ENCODE measurements around the gene ARHGEF2. TPM values are rescaled to one million over a fixed set of nuclear protein-coding genes. Genes with fewer than 3 reads are reported as not detected.

Gene ARHGEF2
- total and polyA plus RNA-seq, 9 of the 15 experiments (the other 6 are each of a cell fraction or from before 2014, with no cell fraction given) = 7.1 to 162 (median 62.2) TPM

DNA sequence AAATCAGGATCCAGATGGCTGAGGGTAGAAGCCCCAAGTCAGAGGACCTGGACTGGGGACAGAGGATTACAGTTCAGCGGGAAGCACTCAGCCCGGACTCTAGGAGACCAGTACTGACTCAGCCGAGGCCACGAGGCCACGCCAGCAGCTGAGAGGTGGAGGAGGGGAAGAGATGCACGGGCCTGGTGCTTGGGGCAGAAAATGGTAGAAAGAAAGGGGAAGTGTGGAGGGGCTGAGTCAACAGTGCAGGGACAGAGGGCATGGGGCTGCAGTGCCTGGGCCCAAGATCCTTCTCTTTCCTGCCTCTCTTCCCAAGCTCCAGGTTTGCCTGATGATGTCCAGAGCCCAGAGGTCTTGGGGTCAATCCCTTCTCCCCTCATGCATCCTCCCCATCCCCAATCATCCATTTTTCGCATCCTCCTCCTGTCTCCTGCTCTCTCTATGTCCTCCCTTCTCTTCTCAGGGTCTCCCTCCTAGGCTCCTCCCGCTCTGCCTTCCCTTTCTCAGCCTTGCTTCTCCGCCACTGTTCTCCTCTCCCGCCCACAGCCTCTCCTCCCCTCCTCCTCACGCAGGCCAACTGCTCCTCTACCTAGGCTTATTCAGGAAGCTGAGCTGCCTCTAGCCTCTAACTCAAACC, 7.7 kb downstream of the ARHGEF2 start (continued):
- TF ChIP-seq, protein P1, sequence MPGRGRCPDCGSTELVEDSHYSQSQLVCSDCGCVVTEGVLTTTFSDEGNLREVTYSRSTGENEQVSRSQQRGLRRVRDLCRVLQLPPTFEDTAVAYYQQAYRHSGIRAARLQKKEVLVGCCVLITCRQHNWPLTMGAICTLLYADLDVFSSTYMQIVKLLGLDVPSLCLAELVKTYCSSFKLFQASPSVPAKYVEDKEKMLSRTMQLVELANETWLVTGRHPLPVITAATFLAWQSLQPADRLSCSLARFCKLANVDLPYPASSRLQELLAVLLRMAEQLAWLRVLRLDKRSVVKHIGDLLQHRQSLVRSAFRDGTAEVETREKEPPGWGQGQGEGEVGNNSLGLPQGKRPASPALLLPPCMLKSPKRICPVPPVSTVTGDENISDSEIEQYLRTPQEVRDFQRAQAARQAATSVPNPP (IDR thresholded peaks at IDR 0.05; ENCODE audit: borderline replicate concordance, insufficient read depth, insufficient read length) = no peak
- TF ChIP-seq ZNF311 (CRISPR knock-in tag; IDR thresholded peaks at IDR 0.05) = no peak
- no peak for TF ChIP-seq CBFB (CRISPR knock-in tag; IDR thresholded peaks at IDR 0.05)
- no peak for TF ChIP-seq STAT5A (IDR thresholded peaks at IDR 0.05; ENCODE audit: borderline replicate concordance, low read length)
- no peak for TF ChIP-seq MCM5 (IDR thresholded peaks at IDR 0.05; ENCODE audit: low read depth)
- TF ChIP-seq, protein P2, sequence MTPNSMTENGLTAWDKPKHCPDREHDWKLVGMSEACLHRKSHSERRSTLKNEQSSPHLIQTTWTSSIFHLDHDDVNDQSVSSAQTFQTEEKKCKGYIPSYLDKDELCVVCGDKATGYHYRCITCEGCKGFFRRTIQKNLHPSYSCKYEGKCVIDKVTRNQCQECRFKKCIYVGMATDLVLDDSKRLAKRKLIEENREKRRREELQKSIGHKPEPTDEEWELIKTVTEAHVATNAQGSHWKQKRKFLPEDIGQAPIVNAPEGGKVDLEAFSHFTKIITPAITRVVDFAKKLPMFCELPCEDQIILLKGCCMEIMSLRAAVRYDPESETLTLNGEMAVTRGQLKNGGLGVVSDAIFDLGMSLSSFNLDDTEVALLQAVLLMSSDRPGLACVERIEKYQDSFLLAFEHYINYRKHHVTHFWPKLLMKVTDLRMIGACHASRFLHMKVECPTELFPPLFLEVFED (CRISPR knock-in tag; conservative IDR thresholded peaks at IDR 0.05) = peak; percentile 25; the same call in 1 of the 2 replicates
- 0 out of 4 replicates have a peak, but pooled peaks of 1 of the 2 experiments have one; percentile 21 for TF ChIP-seq TRIM24 (IDR thresholded peaks at IDR 0.05)
- TF ChIP-seq, protein P3, sequence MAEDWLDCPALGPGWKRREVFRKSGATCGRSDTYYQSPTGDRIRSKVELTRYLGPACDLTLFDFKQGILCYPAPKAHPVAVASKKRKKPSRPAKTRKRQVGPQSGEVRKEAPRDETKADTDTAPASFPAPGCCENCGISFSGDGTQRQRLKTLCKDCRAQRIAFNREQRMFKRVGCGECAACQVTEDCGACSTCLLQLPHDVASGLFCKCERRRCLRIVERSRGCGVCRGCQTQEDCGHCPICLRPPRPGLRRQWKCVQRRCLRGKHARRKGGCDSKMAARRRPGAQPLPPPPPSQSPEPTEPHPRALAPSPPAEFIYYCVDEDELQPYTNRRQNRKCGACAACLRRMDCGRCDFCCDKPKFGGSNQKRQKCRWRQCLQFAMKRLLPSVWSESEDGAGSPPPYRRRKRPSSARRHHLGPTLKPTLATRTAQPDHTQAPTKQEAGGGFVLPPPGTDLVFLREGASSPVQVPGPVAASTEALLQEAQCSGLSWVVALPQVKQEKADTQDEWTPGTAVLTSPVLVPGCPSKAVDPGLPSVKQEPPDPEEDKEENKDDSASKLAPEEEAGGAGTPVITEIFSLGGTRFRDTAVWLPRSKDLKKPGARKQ (CRISPR knock-in tag; IDR thresholded peaks at IDR 0.05) = no peak
- TF ChIP-seq TAL1 (IDR thresholded peaks at IDR 0.05) = no peak
- TF ChIP-seq MTA2 (IDR thresholded peaks at IDR 0.05; ENCODE audit: low read depth) = no peak; the same call in 1 of the 2 replicates
- no peak for TF ChIP-seq ZNF140 (CRISPR knock-in tag; IDR thresholded peaks at IDR 0.05)
- TF ChIP-seq ZNF586 (CRISPR knock-in tag; conservative IDR thresholded peaks at IDR 0.05) = no peak
- TF ChIP-seq MED1 (CRISPR knock-in tag; IDR thresholded peaks at IDR 0.05; ENCODE audit: borderline replicate concordance) = no peak
- peak in 1 of 2 experiments; percentile 34; a peak in 1 of 4 replicates for TF ChIP-seq ZNF639 (CRISPR knock-in tag; conservative IDR thresholded peaks at IDR 0.05 in 1 of 2, IDR thresholded peaks at IDR 0.05 in 1 of 2)
- TF ChIP-seq, protein P4, sequence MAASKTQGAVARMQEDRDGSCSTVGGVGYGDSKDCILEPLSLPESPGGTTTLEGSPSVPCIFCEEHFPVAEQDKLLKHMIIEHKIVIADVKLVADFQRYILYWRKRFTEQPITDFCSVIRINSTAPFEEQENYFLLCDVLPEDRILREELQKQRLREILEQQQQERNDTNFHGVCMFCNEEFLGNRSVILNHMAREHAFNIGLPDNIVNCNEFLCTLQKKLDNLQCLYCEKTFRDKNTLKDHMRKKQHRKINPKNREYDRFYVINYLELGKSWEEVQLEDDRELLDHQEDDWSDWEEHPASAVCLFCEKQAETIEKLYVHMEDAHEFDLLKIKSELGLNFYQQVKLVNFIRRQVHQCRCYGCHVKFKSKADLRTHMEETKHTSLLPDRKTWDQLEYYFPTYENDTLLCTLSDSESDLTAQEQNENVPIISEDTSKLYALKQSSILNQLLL (CRISPR knock-in tag; IDR thresholded peaks at IDR 0.05; ENCODE audit: borderline replicate concordance) = no peak

Data from K562 (cell line).